Common myeloid progenitor, CD34-positive (primary cell): Measurements from ENCODE around the gene NOPCHAP1.

Experiments
- CTCF ChIA-PET: fragments of 350-600 bp; sonication (Branson Sonifier 250); formaldehyde crosslinking; loops from one replicate; lab custom pipeline; 2021; ENCODE audit warnings: antibody characterized with exemption; lab: Charles Lee
- POLR2A ChIA-PET: fragments of 350-600 bp; sonication (Branson Sonifier 250); formaldehyde crosslinking; loops from one replicate; lab custom pipeline; 2021; ENCODE audit warnings: antibody characterized with exemption; lab: Charles Lee
- DNase-seq, 3 donors: peaks; one replicate each; pipeline versions ENCODE4 v3.0.0 to v3.0.0-alpha.2; 2013
- H3K27ac ChIP-seq, 2 experiments: 1 replicate in 1 of 2; 2 replicates in 1 of 2; pipeline ENCODE4 v1.7.0; 2013; ENCODE audit warnings: inconsistent platforms in 2 of 2, low read length in 2 of 2, mild to moderate bottlenecking in 2 of 2, low read depth in 1 of 2, moderate library complexity in 1 of 2; ENCODE audit not compliant: severe bottlenecking in 2 of 2, insufficient read depth in 1 of 2, poor library complexity in 1 of 2
- H3K27me3 ChIP-seq, 5 experiments: replicated peaks in 2 of 5; 1 replicate in 3 of 5; 2 replicates in 2 of 5; pipeline versions ENCODE4 v1.6.1 to v1.7.0; 2013; ENCODE audit warnings: low read length in 4 of 5, mild to moderate bottlenecking in 2 of 5, moderate library complexity in 2 of 5, inconsistent platforms in 1 of 5; ENCODE audit not compliant: insufficient read depth in 5 of 5, control insufficient read depth in 4 of 5
- H3K36me3 ChIP-seq, 4 experiments: 1 replicate in 2 of 4; 2 replicates in 2 of 4; pipeline versions ENCODE4 v1.6.1 to v1.7.0; 2013; ENCODE audit warnings: low read length in 3 of 4, control low read depth in 1 of 4, mild to moderate bottlenecking in 1 of 4; ENCODE audit not compliant: control insufficient read depth in 4 of 4, insufficient read depth in 4 of 4
- H3K4me1 ChIP-seq, 4 experiments: 1 replicate in 3 of 4; 2 replicates in 1 of 4; pipeline versions ENCODE4 v1.6.1 to v1.7.1; 2013; ENCODE audit warnings: low read length in 3 of 4, mild to moderate bottlenecking in 3 of 4, control low read depth in 1 of 4, inconsistent platforms in 1 of 4, moderate library complexity in 1 of 4; ENCODE audit not compliant: control insufficient read depth in 4 of 4, insufficient read depth in 4 of 4; ENCODE audit errors: control extremely low read depth in 1 of 4
- H3K4me3 ChIP-seq, 7 experiments: 1 replicate in 4 of 7; 2 replicates in 3 of 7; pipeline versions ENCODE4 v1.5.1 to v1.7.0; 2013; ENCODE audit warnings: mild to moderate bottlenecking in 7 of 7, low read length in 6 of 7, moderate library complexity in 6 of 7, inconsistent platforms in 2 of 7, low read depth in 2 of 7, control low read depth in 1 of 7; ENCODE audit not compliant: insufficient read depth in 4 of 7, control insufficient read depth in 1 of 7; ENCODE audit errors: extremely low read depth in 1 of 7
- H3K9me3 ChIP-seq, 5 experiments: 1 replicate in 4 of 5; 2 replicates in 1 of 5; pipeline versions ENCODE4 v1.6.1 to v1.7.1; 2013; ENCODE audit warnings: low read length in 4 of 5, mild to moderate bottlenecking in 2 of 5, inconsistent platforms in 1 of 5, low read depth in 1 of 5, moderate library complexity in 1 of 5; ENCODE audit not compliant: control insufficient read depth in 4 of 5, insufficient read depth in 2 of 5; ENCODE audit errors: control extremely low read depth in 1 of 5
- WGBS: methylation state at CpG from one replicate; pipeline ENCODE4 v1.1.5; 2013; ENCODE audit not compliant: insufficient coverage; 5-methylcytosine and 5-hydroxymethylcytosine counted together

NOPCHAP1 gene

GRCh38 chr12:104956870-104957718, 29.0 kb upstream of the NOPCHAP1 start:
- H3K9me3 ChIP-seq: no peaks in the 10 kb centered on the region
- H3K36me3 ChIP-seq: no peaks in the 10 kb centered on the region
- no peak overlapping the region for H3K27ac ChIP-seq
- 83% methylated on average over 2 of the region's 13 CpGs for WGBS
- peaks cover 0 to 25% (median 13%) of the 10 kb centered on the region in 4 experiments for H3K4me1 ChIP-seq
- peaks cover 0 to 9% (median 0%) of the 10 kb centered on the region in 5 experiments for H3K27me3 ChIP-seq
- H3K4me3 ChIP-seq: peak overlapping the region; percentile 55 to 86 (median 73)
- DNase-seq: peak in 1 of 3 donors; percentile 22
- ChIA-PET CTCF (interaction anchor here (1.1 to 1.4 kb wide), 2 partner anchors 10 to 11 kb away, joined by 3 to 5 read pairs; no protein-coding TSS in a partner anchor), POLR2A (no interaction called here)

GRCh38 chr12:104957719-104958000, 28.5 kb upstream of the NOPCHAP1 start:
- DNase-seq: peak in 2 of 3 donors; percentile 27 to 53
- POLR2A ChIA-PET: no interaction called here
- Histone ChIP-seq H3K27ac (no peak overlapping the region), H3K4me1 (peaks cover 0 to 25% (median 13%) of the 10 kb centered on the region in 4 experiments), H3K9me3 (no peaks in the 10 kb centered on the region), H3K36me3 (no peaks in the 10 kb centered on the region), H3K27me3 (peaks cover 0 to 9% (median 0%) of the 10 kb centered on the region in 5 experiments), H3K4me3 (peak overlapping the region; percentile 55 to 86 (median 73))
- CTCF ChIA-PET: interaction anchor here (1.1 to 1.4 kb wide), 2 partner anchors 9 to 11 kb away, joined by 3 to 5 read pairs; no protein-coding TSS in a partner anchor
- WGBS: 0% methylated on average over 21 of the region's 31 CpGs

GRCh38 chr12:104958001-104958804, 27.9 kb upstream of the NOPCHAP1 start, which contains the start of gene SLC41A2:
Gene SLC41A2 (minus strand): TSS chr12:104958290. CDS start chr12:104928527, 29,763 bp downstream.
- POLR2A ChIA-PET: interaction anchor here (0.5 kb wide), 1 partner anchor 457 kb away, joined by 3 read pairs; no protein-coding TSS in a partner anchor
- Histone ChIP-seq H3K36me3 (no peaks in the 10 kb centered on the region), H3K27me3 (peaks cover 0 to 9% (median 0%) of the 10 kb centered on the region in 5 experiments), H3K4me1 (peaks cover 0 to 25% (median 13%) of the 10 kb centered on the region in 4 experiments), H3K4me3 (peak within 1 kb of the TSS; percentile 55 to 86 (median 73)), H3K27ac (no peak within 1 kb of the TSS), H3K9me3 (no peaks in the 10 kb centered on the region)
- CTCF ChIA-PET: interaction anchor here (0.8 to 1.4 kb wide), 5 partner anchors 8 to 580 kb away, joined by 3 to 5 read pairs (median 3); no protein-coding TSS in a partner anchor
- WGBS: under 1% methylated on average over 51 of the region's 83 CpGs
- peak; percentile 63 to 86 (median 76) for DNase-seq

GRCh38 chr12:104958805-104959334, 27.2 kb upstream of the NOPCHAP1 start:
- 56% methylated on average over 11 of the region's 14 CpGs for WGBS
- no peak overlapping the region for H3K27ac ChIP-seq
- POLR2A ChIA-PET: interaction anchor here (0.5 kb wide), 1 partner anchor 457 kb away, joined by 3 read pairs; no protein-coding TSS in a partner anchor

GRCh38 chr12:104959335-104959841, 26.7 kb upstream of the NOPCHAP1 start:
- no peaks in the 10 kb centered on the region for H3K9me3 ChIP-seq
- H3K4me3 ChIP-seq: peak overlapping the region in 1 of 7 experiments; percentile 86
- H3K36me3 ChIP-seq: no peaks in the 10 kb centered on the region
- CTCF ChIA-PET: interaction anchor here (0.6 to 1.8 kb wide), 6 partner anchors 17 to 582 kb away, joined by 3 to 4 read pairs (median 3); no protein-coding TSS in a partner anchor
- POLR2A ChIA-PET: no interaction called here
- DNase-seq: peak in 1 of 3 donors; percentile 22
- no peak overlapping the region for H3K27ac ChIP-seq
- H3K4me1 ChIP-seq: peaks cover 0 to 25% (median 13%) of the 10 kb centered on the region in 4 experiments
- 100% methylated on average over 2 of the region's 2 CpGs for WGBS
- peaks cover 0 to 9% (median 0%) of the 10 kb centered on the region in 5 experiments for H3K27me3 ChIP-seq

More at GRCh38 chr12:104958805-104959334, 27.2 kb upstream of the NOPCHAP1 start:
- DNase-seq: peak in 1 of 3 donors; percentile 6
- CTCF ChIA-PET: interaction anchor here (0.8 to 1.4 kb wide), 4 partner anchors 8 to 581 kb away, joined by 3 to 5 read pairs (median 4); no protein-coding TSS in a partner anchor
- Histone ChIP-seq H3K36me3 (no peaks in the 10 kb centered on the region), H3K27me3 (peaks cover 0 to 9% (median 0%) of the 10 kb centered on the region in 5 experiments), H3K9me3 (no peaks in the 10 kb centered on the region), H3K4me1 (peaks cover 0 to 25% (median 13%) of the 10 kb centered on the region in 4 experiments), H3K4me3 (peak overlapping the region; percentile 44 to 86 (median 73))

GRCh38 chr12:104960464-104960863, 25.7 kb upstream of the NOPCHAP1 start:
- Histone ChIP-seq H3K27ac (no peak overlapping the region), H3K27me3 (peaks cover 0 to 9% (median 0%) of the 10 kb centered on the region in 5 experiments), H3K9me3 (no peaks in the 10 kb centered on the region), H3K4me3 (no peak overlapping the region), H3K36me3 (no peaks in the 10 kb centered on the region), H3K4me1 (peaks cover 0 to 25% (median 13%) of the 10 kb centered on the region in 4 experiments)
- CTCF ChIA-PET: interaction anchor here (0.6 to 1.8 kb wide), 3 partner anchors 18 to 104 kb away, joined by 3 to 4 read pairs (median 4); no protein-coding TSS in a partner anchor
- POLR2A ChIA-PET: no interaction called here
- no CpG with 5 or more reads among the region's 4 CpGs for WGBS
- no peak for DNase-seq
